Upper lobe of left lung (tissue), 6 donors: ENCODE data around the gene NANS. TPM values are rescaled to one million over a fixed set of nuclear protein-coding genes. Genes with fewer than 3 reads are reported as not detected.

Source experiments
- ATAC-seq, 2 donors: fragments of 200-7000 bp; cut with Tn5 transposase; one replicate each; pipeline ENCODE4 v1.9.1; 2022; ENCODE audit warnings: mild to moderate bottlenecking in 2 of 2, moderate library complexity in 2 of 2; ENCODE audit not compliant: low FRiP score in 2 of 2
- DNase-seq, 2 donors: peaks; one replicate each; pipeline ENCODE4 v3.0.0-alpha.2; 2019 to 2020
- H3K27ac ChIP-seq, 4 donors: fragments of 200-600 bp; sonication (generic); one replicate each; pipeline ENCODE4 v1.5.1; 2016 to 2019
- H3K27me3 ChIP-seq, 4 donors: fragments of 200-600 bp; sonication (generic); one replicate each; pipeline ENCODE4 v1.5.1; 2017 to 2019
- H3K36me3 ChIP-seq, 4 donors: fragments of 200-600 bp; sonication (generic); one replicate each; pipeline ENCODE4 v1.5.1; 2016 to 2019
- H3K4me1 ChIP-seq, 4 donors: fragments of 200-600 bp; sonication (generic); one replicate each; pipeline ENCODE4 v1.5.1; 2018 to 2019
- H3K4me3 ChIP-seq, 4 donors: fragments of 200-600 bp; sonication (generic); one replicate each; pipeline ENCODE4 v1.5.1; 2017 to 2019; ENCODE audit warnings: mild to moderate bottlenecking in 2 of 4, moderate library complexity in 1 of 4
- H3K9me3 ChIP-seq, 4 donors: fragments of 200-600 bp; sonication (generic); one replicate each; pipeline ENCODE4 v1.5.1; 2018 to 2019
- CTCF ChIP-seq, 6 experiments: fragments of 450-650 bp in 4 of 6; fragments of 200-600 bp in 2 of 6; sonication (generic) in 2 of 6; IDR thresholded peaks; one replicate each; pipeline ENCODE4 v1.5.1; 2016 to 2019; ENCODE audit warnings: antibody characterized with exemption in 6 of 6
- EP300 ChIP-seq, 4 donors: sonication (generic); formaldehyde crosslinking; IDR thresholded peaks; one replicate each; pipeline ENCODE4 v1.5.1; 2017; ENCODE audit warnings: antibody characterized with exemption in 4 of 4, control low read depth in 2 of 4
- POLR2A ChIP-seq, 4 donors: fragments of 450-650 bp; IDR thresholded peaks; one replicate each; pipeline ENCODE4 v1.5.1; 2016 to 2017; ENCODE audit warnings: antibody characterized with exemption in 4 of 4, mild to moderate bottlenecking in 2 of 4
- POLR2AphosphoS5 ChIP-seq, 2 donors: sonication (generic); formaldehyde crosslinking; IDR thresholded peaks; one replicate each; pipeline ENCODE4 v1.5.1; 2017; ENCODE audit warnings: antibody characterized with exemption in 2 of 2
- WGBS, 2 donors: methylation state at CpG; one replicate each; pipeline ENCODE4 v1.1.5; 2017 to 2018; 5-methylcytosine and 5-hydroxymethylcytosine counted together
- total RNA-seq, 6 donors: library from RNA; depleted of rRNA in 4 of 6; stranded (reverse); fragments of >200 nt in 4 of 6; gene quantifications; one replicate each; pipeline versions ENCODE4 v1.1.0 to v1.2.1, GENCODE V29; 2016 to 2021
- donor health status: DM: no; HTN: no; CAD: no; lungs with moderate emphysema.
- donor health status: DM: no; HTN: yes; CAD: no; lungs with severe emphysema.

NANS gene
- total RNA-seq, 6 donors from 2014 or later = 41.4 to 75.5 (median 60.7) TPM

- Histone ChIP-seq H3K36me3 (peaks cover 0 to 27% (median 17%) of the 10 kb centered on the region in 4 donors), H3K27ac (no peak overlapping the region), H3K4me1 (peaks cover 0 to 8% (median 0%) of the 10 kb centered on the region in 4 donors), H3K9me3 (no peaks in the 10 kb centered on the region), H3K4me3 (no peak overlapping the region), H3K27me3 (no peaks in the 10 kb centered on the region)
- DNase-seq (no peak), ATAC-seq (no peak)
- TF ChIP-seq POLR2A (IDR thresholded peaks at IDR 0.05) = no peak
- TF ChIP-seq EP300 (IDR thresholded peaks at IDR 0.05) = no peak
- no peak for TF ChIP-seq POLR2AphosphoS5 (IDR thresholded peaks at IDR 0.05)
- TF ChIP-seq CTCF (IDR thresholded peaks at IDR 0.05) = no peak
- WGBS, 2 donors = 78 to 79% methylated on average over 17 of the region's 17 CpGs
Measured at GRCh38 chr9:98091735-98092612, 35.4 kb downstream of the NANS start.

GRCh38 chr9:98092613-98092931, 36.0 kb downstream of the NANS start:
- no peaks in the 10 kb centered on the region for H3K27me3 ChIP-seq
- no peaks in the 10 kb centered on the region for H3K9me3 ChIP-seq
- no peak for TF ChIP-seq CTCF (IDR thresholded peaks at IDR 0.05)
- no peak for TF ChIP-seq EP300 (IDR thresholded peaks at IDR 0.05)
- TF ChIP-seq POLR2AphosphoS5 (IDR thresholded peaks at IDR 0.05) = no peak
- TF ChIP-seq POLR2A (IDR thresholded peaks at IDR 0.05) = no peak
- ATAC-seq (no peak), DNase-seq (no peak)
- H3K36me3 ChIP-seq = peaks cover 0 to 23% (median 14%) of the 10 kb centered on the region in 4 donors
- 76 to 81% methylated on average over 11 of the region's 11 CpGs for WGBS, 2 donors
- H3K4me1 ChIP-seq = peaks cover 0 to 6% (median 0%) of the 10 kb centered on the region in 4 donors
- H3K4me3 ChIP-seq = no peak overlapping the region
- H3K27ac ChIP-seq = no peak overlapping the region

GRCh38 chr9:98094316-98094715, 37.8 kb downstream of the NANS start:
- DNase-seq (no peak), ATAC-seq (no peak)
- Histone ChIP-seq H3K9me3 (no peaks in the 10 kb centered on the region), H3K4me1 (no peaks in the 10 kb centered on the region), H3K27me3 (no peaks in the 10 kb centered on the region), H3K36me3 (peaks cover 0 to 40% (median 16%) of the 10 kb centered on the region in 4 donors), H3K4me3 (no peak overlapping the region), H3K27ac (no peak overlapping the region)
- 80 to 87% methylated on average over 4 of the region's 4 CpGs for WGBS, 2 donors
- no peak for TF ChIP-seq EP300 (IDR thresholded peaks at IDR 0.05)
- TF ChIP-seq POLR2A (IDR thresholded peaks at IDR 0.05) = no peak
- TF ChIP-seq CTCF (IDR thresholded peaks at IDR 0.05) = no peak
- no peak for TF ChIP-seq POLR2AphosphoS5 (IDR thresholded peaks at IDR 0.05)

GRCh38 chr9:98094851-98095250, 38.3 kb downstream of the NANS start:
- ATAC-seq = no peak

More at GRCh38 chr9:98094851-98095250, 38.3 kb downstream of the NANS start:
- DNase-seq = no peak
- Histone ChIP-seq H3K4me1 (peaks cover 0 to 3% (median 0%) of the 10 kb centered on the region in 4 donors), H3K27me3 (no peaks in the 10 kb centered on the region), H3K4me3 (no peak overlapping the region), H3K36me3 (peaks cover 0 to 46% (median 18%) of the 10 kb centered on the region in 4 donors), H3K9me3 (no peaks in the 10 kb centered on the region), H3K27ac (no peak overlapping the region)
- WGBS, 2 donors = 90 to 93% methylated on average over 11 to 15 of the region's 16 CpGs
- TF ChIP-seq EP300 (IDR thresholded peaks at IDR 0.05) (no peak), POLR2AphosphoS5 (IDR thresholded peaks at IDR 0.05) (no peak), CTCF (IDR thresholded peaks at IDR 0.05) (no peak), POLR2A (IDR thresholded peaks at IDR 0.05) (no peak)
